ENCODE data around the gene MAP3K4. TPM values are rescaled to one million over a fixed set of nuclear protein-coding genes. Genes with fewer than 3 reads are reported as not detected.
"Not testable (repeated sequence)": the region's sequence is repeated elsewhere in the genome, so short reads cannot be mapped to it uniquely, and the experiment has no call there.

Gene MAP3K4
- total RNA-seq, 1 donor from 2014 or later: 47.7 TPM

- DNase-seq: no peak
- no peaks in the 10 kb centered on the region for H3K4me1 ChIP-seq
- no peak overlapping the region for H3K4me3 ChIP-seq
- no peak overlapping the region for H3K27ac ChIP-seq
- no peaks in the 10 kb centered on the region for H3K9me3 ChIP-seq
- no peaks in the 10 kb centered on the region for H3K36me3 ChIP-seq
- intact Hi-C loops (cut with DNase I): no loop called here
- H3K27me3 ChIP-seq: no peaks in the 10 kb centered on the region
- no peak for ATAC-seq
- no peak for TF ChIP-seq CTCF (IDR thresholded peaks at IDR 0.05)
These were observed 24.9 kb upstream of the MAP3K4 start for GRCh38 chr6:160966493-160967229.

GRCh38 chr6:160967351-160967750 is 24.2 kb upstream of the MAP3K4 start:
- TF ChIP-seq CTCF (IDR thresholded peaks at IDR 0.05): no peak
- Histone ChIP-seq H3K9me3 (no peaks in the 10 kb centered on the region), H3K4me1 (no peaks in the 10 kb centered on the region), H3K4me3 (no peak overlapping the region), H3K27ac (no peak overlapping the region), H3K36me3 (no peaks in the 10 kb centered on the region), H3K27me3 (no peaks in the 10 kb centered on the region)
- DNase-seq (no peak), ATAC-seq (no peak)
- intact Hi-C loops (cut with DNase I): no loop called here

- intact Hi-C loops (cut with DNase I): no loop called here
- no peak overlapping the region for H3K4me3 ChIP-seq
- no peaks in the 10 kb centered on the region for H3K36me3 ChIP-seq
- H3K27me3 ChIP-seq: no peaks in the 10 kb centered on the region
- no peak overlapping the region for H3K27ac ChIP-seq
- ATAC-seq (no peak), DNase-seq (no peak)
- H3K4me1 ChIP-seq: no peaks in the 10 kb centered on the region
- H3K9me3 ChIP-seq: no peaks in the 10 kb centered on the region
- no peak for TF ChIP-seq CTCF (IDR thresholded peaks at IDR 0.05)
These were observed 23.7 kb upstream of the MAP3K4 start for GRCh38 chr6:160967833-160968232.

- DNase-seq (no peak), ATAC-seq (no peak)
- H3K9me3 ChIP-seq: no peaks in the 10 kb centered on the region
- peaks cover 4% of the 10 kb centered on the region for H3K4me1 ChIP-seq
- no peak overlapping the region for H3K27ac ChIP-seq
- H3K27me3 ChIP-seq: no peaks in the 10 kb centered on the region
- no peak overlapping the region for H3K4me3 ChIP-seq
- intact Hi-C loops (cut with DNase I): no loop called here
- H3K36me3 ChIP-seq: no peaks in the 10 kb centered on the region
- TF ChIP-seq CTCF (IDR thresholded peaks at IDR 0.05): no peak
These were observed 20.4 kb upstream of the MAP3K4 start for GRCh38 chr6:160971171-160971570.

- Histone ChIP-seq H3K36me3 (no peaks in the 10 kb centered on the region), H3K9me3 (no peaks in the 10 kb centered on the region), H3K27ac (no peak overlapping the region), H3K27me3 (no peaks in the 10 kb centered on the region), H3K4me1 (peaks cover 4% of the 10 kb centered on the region), H3K4me3 (no peak overlapping the region)
- intact Hi-C loops (cut with DNase I): no loop called here
- DNase-seq (no peak), ATAC-seq (no peak)
- no peak for TF ChIP-seq CTCF (IDR thresholded peaks at IDR 0.05)
These were observed 19.5 kb upstream of the MAP3K4 start for GRCh38 chr6:160972111-160972510.

GRCh38 chr6:160972594-160972993 is 19.0 kb upstream of the MAP3K4 start:
- DNase-seq; H3K27ac ChIP-seq; H3K4me3 ChIP-seq; intact Hi-C loops (cut with DNase I); H3K9me3 ChIP-seq; ATAC-seq; H3K27me3 ChIP-seq; H3K36me3 ChIP-seq; H3K4me1 ChIP-seq: not testable (repeated sequence)

Data from upper lobe of right lung (tissue), 1 donor.